Naive B cell (primary cell): ENCODE results near the gene MCCC1. TPM values are rescaled to one million over a fixed set of nuclear protein-coding genes. Genes with fewer than 3 reads are reported as not detected.
"Not testable (repeated sequence)": the region's sequence is repeated elsewhere in the genome, so short reads cannot be mapped to it uniquely, and the experiment has no call there.

Experiments
- ATAC-seq, 2 donors: fragments of 150-1000 bp; cut with Tn5 transposase; 2 replicates each; pipeline ENCODE4 v1.10.0; 2021; ENCODE audit warnings: low read depth in 2 of 2, mild to moderate bottlenecking in 2 of 2, moderate library complexity in 2 of 2
- DNase-seq: peaks from one replicate; pipeline ENCODE4 v3.0.0; 2022
- H3K27ac Mint-ChIP-seq, 6 donors: one replicate each; pipeline ENCODE4 v1.8.0; 2020 to 2022; ENCODE audit warnings: mild to moderate bottlenecking in 6 of 6, mixed read lengths in 6 of 6, moderate library complexity in 5 of 6, inconsistent platforms in 2 of 6
- H3K27me3 Mint-ChIP-seq, 3 donors: one replicate each; pipeline ENCODE4 v1.8.0; 2021 to 2022; ENCODE audit warnings: mixed read lengths in 3 of 3, mild to moderate bottlenecking in 1 of 3
- H3K36me3 Mint-ChIP-seq, 2 donors: one replicate each; pipeline ENCODE4 v1.8.0; 2020 to 2022; ENCODE audit warnings: mixed read lengths in 2 of 2, inconsistent platforms in 1 of 2, mild to moderate bottlenecking in 1 of 2
- H3K4me1 Mint-ChIP-seq, 3 donors: one replicate each; pipeline ENCODE4 v1.8.0; 2020 to 2022; ENCODE audit warnings: mixed read lengths in 3 of 3, inconsistent platforms in 1 of 3, mild to moderate bottlenecking in 1 of 3, moderate library complexity in 1 of 3
- H3K4me3 Mint-ChIP-seq, 8 donors: one replicate each; pipeline ENCODE4 v1.8.0; 2020 to 2022; ENCODE audit warnings: mild to moderate bottlenecking in 8 of 8, mixed read lengths in 8 of 8, moderate library complexity in 8 of 8, inconsistent platforms in 2 of 8
- H3K9me3 Mint-ChIP-seq, 7 donors: one replicate each; pipeline ENCODE4 v1.8.0; 2020 to 2022; ENCODE audit warnings: mixed read lengths in 7 of 7, mild to moderate bottlenecking in 5 of 7, inconsistent platforms in 2 of 7, moderate library complexity in 1 of 7
- polyA plus RNA-seq, 6 donors: library from polyadenylated mRNA; unstranded; fragments of 300-500 nt; fragmentation: Illumina TruSeq; gene quantifications; one replicate each; pipeline ENCODE4 v1.2.3, GENCODE V29; 2021; ENCODE audit warnings: low read depth in 6 of 6

Gene MCCC1
- polyA plus RNA-seq, 6 donors from 2014 or later = 26.9 to 37.7 (median 34.2) TPM

- no peak for ATAC-seq
- Mint-ChIP-seq H3K4me3 (peak overlapping the region in 4 of 8 donors; percentile 62 to 88 (median 82)), H3K27ac (no peak overlapping the region)
Measured at GRCh38 chr3:183117056-183117455, 17.8 kb upstream of the MCCC1 start.

GRCh38 chr3:183116025-183116614, 16.8 kb upstream of the MCCC1 start:
- H3K27ac Mint-ChIP-seq = peak overlapping the region; percentile 57 to 94 (median 74)
- peaks cover 0 to 7% (median 2%) of the 10 kb centered on the region in 7 donors for H3K9me3 Mint-ChIP-seq
- H3K4me3 Mint-ChIP-seq = peak overlapping the region; percentile 74 to 89 (median 80)
- peaks cover 19 to 38% (median 27%) of the 10 kb centered on the region in 3 donors for H3K4me1 Mint-ChIP-seq
- no peaks in the 10 kb centered on the region for H3K36me3 Mint-ChIP-seq
- DNase-seq (peak; percentile 86), ATAC-seq (peak; percentile 89 to 90)
- peaks cover 16 to 23% (median 20%) of the 10 kb centered on the region in 3 donors for H3K27me3 Mint-ChIP-seq

More at GRCh38 chr3:183117056-183117455, 17.8 kb upstream of the MCCC1 start:
- Mint-ChIP-seq H3K27me3 (peaks cover 25 to 32% (median 28%) of the 10 kb centered on the region in 3 donors), H3K36me3 (no peaks in the 10 kb centered on the region), H3K9me3 (peaks cover 0 to 7% (median 2%) of the 10 kb centered on the region in 7 donors), H3K4me1 (peaks cover 19 to 38% (median 27%) of the 10 kb centered on the region in 3 donors)
- DNase-seq = no peak

GRCh38 chr3:183114384-183115178, 15.3 kb upstream of the MCCC1 start:
- no peaks in the 10 kb centered on the region for H3K36me3 Mint-ChIP-seq
- ATAC-seq (no peak), DNase-seq (no peak)
- H3K4me3 Mint-ChIP-seq = peak overlapping the region in 7 of 8 donors; percentile 9 to 80 (median 55)
- H3K27ac Mint-ChIP-seq = peak overlapping the region in 2 of 6 donors; percentile 37 to 90
- H3K9me3 Mint-ChIP-seq = peaks cover 0 to 8% (median 7%) of the 10 kb centered on the region in 7 donors
- H3K27me3 Mint-ChIP-seq = peaks cover 7 to 13% (median 9%) of the 10 kb centered on the region in 3 donors
- peaks cover 19 to 38% (median 27%) of the 10 kb centered on the region in 3 donors for H3K4me1 Mint-ChIP-seq

- peaks cover 17 to 28% (median 20%) of the 10 kb centered on the region in 3 donors for H3K4me1 Mint-ChIP-seq
- peaks cover 0 to 10% (median 7%) of the 10 kb centered on the region in 7 donors for H3K9me3 Mint-ChIP-seq
- H3K27ac Mint-ChIP-seq = peak overlapping the region in 1 of 6 donors; percentile 53
- H3K4me3 Mint-ChIP-seq, H3K36me3 Mint-ChIP-seq, ATAC-seq, DNase-seq, H3K27me3 Mint-ChIP-seq: not testable (repeated sequence)
Measured at GRCh38 chr3:183109847-183110246, 10.6 kb upstream of the MCCC1 start.

- DNase-seq = no peak
- Mint-ChIP-seq H3K27me3 (no peaks in the 10 kb centered on the region), H3K36me3 (no peaks in the 10 kb centered on the region), H3K9me3 (peaks cover 0 to 10% (median 7%) of the 10 kb centered on the region in 7 donors), H3K27ac (peak overlapping the region in 1 of 6 donors; percentile 55), H3K4me1 (peaks cover 10 to 19% (median 10%) of the 10 kb centered on the region in 3 donors), H3K4me3 (peak overlapping the region in 1 of 8 donors; percentile 12)
- peak in 1 of 2 donors; percentile 32 for ATAC-seq
Measured at GRCh38 chr3:183108470-183108869, 9.2 kb upstream of the MCCC1 start.

- no peak overlapping the region for H3K27ac Mint-ChIP-seq
- DNase-seq (no peak), ATAC-seq (peak; percentile 54 to 58)
- no peaks in the 10 kb centered on the region for H3K36me3 Mint-ChIP-seq
- peak overlapping the region in 1 of 8 donors; percentile 53 for H3K4me3 Mint-ChIP-seq
- H3K9me3 Mint-ChIP-seq = peaks cover 0 to 10% (median 7%) of the 10 kb centered on the region in 7 donors
- H3K4me1 Mint-ChIP-seq = peaks cover 10 to 19% (median 10%) of the 10 kb centered on the region in 3 donors
- no peaks in the 10 kb centered on the region for H3K27me3 Mint-ChIP-seq
Measured at GRCh38 chr3:183108001-183108449, 8.7 kb upstream of the MCCC1 start.

GRCh38 chr3:183107372-183107771, 8.1 kb upstream of the MCCC1 start:
- Mint-ChIP-seq H3K4me1 (peaks cover 10 to 19% (median 10%) of the 10 kb centered on the region in 3 donors), H3K9me3 (peaks cover 0 to 10% (median 4%) of the 10 kb centered on the region in 7 donors)
- DNase-seq, ATAC-seq, H3K36me3 Mint-ChIP-seq, H3K4me3 Mint-ChIP-seq, H3K27me3 Mint-ChIP-seq, H3K27ac Mint-ChIP-seq: not testable (repeated sequence)

- H3K36me3 Mint-ChIP-seq = no peaks in the 10 kb centered on the region
- H3K4me1 Mint-ChIP-seq = peaks cover 10 to 19% (median 10%) of the 10 kb centered on the region in 3 donors
- DNase-seq (no peak), ATAC-seq (no peak)
- peaks cover 0 to 8% (median 0%) of the 10 kb centered on the region in 7 donors for H3K9me3 Mint-ChIP-seq
- no peaks in the 10 kb centered on the region for H3K27me3 Mint-ChIP-seq
- no peak overlapping the region for H3K27ac Mint-ChIP-seq
- H3K4me3 Mint-ChIP-seq = no peak overlapping the region
Measured at GRCh38 chr3:183106635-183107034, 7.3 kb upstream of the MCCC1 start.

- H3K27me3 Mint-ChIP-seq, DNase-seq, ATAC-seq, H3K4me3 Mint-ChIP-seq, H3K9me3 Mint-ChIP-seq, H3K36me3 Mint-ChIP-seq, H3K27ac Mint-ChIP-seq: not testable (repeated sequence)
- peaks cover 23 to 30% (median 26%) of the 10 kb centered on the region in 3 donors for H3K4me1 Mint-ChIP-seq
Measured at GRCh38 chr3:183103950-183104349, 4.7 kb upstream of the MCCC1 start.

GRCh38 chr3:183101040-183101439, 1.7 kb upstream of the MCCC1 start:
- H3K9me3 Mint-ChIP-seq, H3K27me3 Mint-ChIP-seq, DNase-seq, ATAC-seq, H3K36me3 Mint-ChIP-seq: not testable (repeated sequence)
- H3K27ac Mint-ChIP-seq = peak overlapping the region in 1 of 6 donors; percentile 69
- peaks cover 27 to 38% (median 33%) of the 10 kb centered on the region in 3 donors for H3K4me1 Mint-ChIP-seq
- H3K4me3 Mint-ChIP-seq = peak overlapping the region in 1 of 8 donors; percentile 35

- no peak for DNase-seq
- no peaks in the 10 kb centered on the region for H3K9me3 Mint-ChIP-seq
- peak overlapping the region in 7 of 8 donors; percentile 22 to 97 (median 63) for H3K4me3 Mint-ChIP-seq
- H3K4me1 Mint-ChIP-seq = peaks cover 27 to 38% (median 33%) of the 10 kb centered on the region in 3 donors
- H3K36me3 Mint-ChIP-seq = no peaks in the 10 kb centered on the region
- no peaks in the 10 kb centered on the region for H3K27me3 Mint-ChIP-seq
- ATAC-seq = no peak
- H3K27ac Mint-ChIP-seq = peak overlapping the region in 2 of 6 donors; percentile 90 to 97
Measured at GRCh38 chr3:183100376-183100775, 1.1 kb upstream of the MCCC1 start.

- Mint-ChIP-seq H3K4me1 (peaks cover 27 to 38% (median 33%) of the 10 kb centered on the region in 3 donors), H3K27me3 (no peaks in the 10 kb centered on the region), H3K9me3 (no peaks in the 10 kb centered on the region), H3K27ac (peak overlapping the region; percentile 90 to 98 (median 96)), H3K36me3 (no peaks in the 10 kb centered on the region), H3K4me3 (peak overlapping the region; percentile 94 to 99 (median 96))
- ATAC-seq = peak; percentile 24 to 25
- no peak for DNase-seq
Measured at GRCh38 chr3:183099838-183100204, 525 bp upstream of the MCCC1 start.

- no peaks in the 10 kb centered on the region for H3K9me3 Mint-ChIP-seq
- H3K4me3 Mint-ChIP-seq = peak overlapping the region; percentile 94 to 99 (median 96)
- ATAC-seq (peak; percentile 20 to 22), DNase-seq (no peak)
- H3K36me3 Mint-ChIP-seq = peaks cover 0 to under 1% of the 10 kb centered on the region in 2 donors
- peaks cover 27 to 38% (median 38%) of the 10 kb centered on the region in 3 donors for H3K4me1 Mint-ChIP-seq
- H3K27me3 Mint-ChIP-seq = no peaks in the 10 kb centered on the region
- H3K27ac Mint-ChIP-seq = peak overlapping the region; percentile 61 to 97 (median 92)
Measured at GRCh38 chr3:183098536-183099025, 715 bp downstream of the MCCC1 start.
